Glomerular visceral epithelial cell (primary cell): ENCODE measurements around the gene TPRG1.
A peak's percentile ranks its signal among the peaks of the same experiment; 100 is the strongest.

Source experiments
- DNase-seq: peaks from one replicate; pipeline ENCODE4 v3.0.0-alpha.2; 2016; ENCODE audit errors: extremely low spot score

The TPRG1 gene

GRCh38 chr3:189353988-189354889 is 182.5 kb downstream of the TPRG1 start:
- no peak for DNase-seq

GRCh38 chr3:189355115-189355480 is 183.3 kb downstream of the TPRG1 start:
- no peak for DNase-seq

- DNase-seq = peak; percentile 55
Measured at GRCh38 chr3:189355481-189356201, 183.9 kb downstream of the TPRG1 start.

- no peak for DNase-seq
Measured at GRCh38 chr3:189360291-189360690, 188.5 kb downstream of the TPRG1 start.

GRCh38 chr3:189361103-189361835 is 189.5 kb downstream of the TPRG1 start:
- no peak for DNase-seq

- DNase-seq = no peak
Measured at GRCh38 chr3:189363590-189364255, 192.0 kb downstream of the TPRG1 start.

GRCh38 chr3:189365609-189366564 is 194.1 kb downstream of the TPRG1 start:
- DNase-seq = no peak

GRCh38 chr3:189368384-189368783 is 196.6 kb downstream of the TPRG1 start:
- DNase-seq = peak; percentile 12

- DNase-seq = no peak
Measured at GRCh38 chr3:189369636-189370035, 197.9 kb downstream of the TPRG1 start.

GRCh38 chr3:189372243-189372642 is 200.5 kb downstream of the TPRG1 start:
- no peak for DNase-seq
